IgD-negative memory B cell (primary cell): ENCODE results near the gene PDLIM5. TPM values are rescaled to one million over a fixed set of nuclear protein-coding genes. Genes with fewer than 3 reads are reported as not detected.
"Not testable (repeated sequence)": the region's sequence is repeated elsewhere in the genome, so short reads cannot be mapped to it uniquely, and the experiment has no call there.

Source experiments
- H3K27ac Mint-ChIP-seq, 3 donors: one replicate each; pipeline ENCODE4 v1.8.0; 2020 to 2022; ENCODE audit warnings: mild to moderate bottlenecking in 3 of 3, mixed read lengths in 3 of 3, moderate library complexity in 1 of 3
- H3K27me3 Mint-ChIP-seq: one replicate; pipeline ENCODE4 v1.8.0; 2021; ENCODE audit warnings: mixed read lengths
- H3K36me3 Mint-ChIP-seq: one replicate; pipeline ENCODE4 v1.8.0; 2020; ENCODE audit warnings: mild to moderate bottlenecking, mixed read lengths
- H3K4me1 Mint-ChIP-seq, 3 donors: one replicate each; pipeline ENCODE4 v1.8.0; 2020 to 2022; ENCODE audit warnings: mixed read lengths in 3 of 3, mild to moderate bottlenecking in 1 of 3
- H3K4me3 Mint-ChIP-seq, 4 donors: one replicate each; pipeline ENCODE4 v1.8.0; 2020 to 2022; ENCODE audit warnings: mild to moderate bottlenecking in 4 of 4, mixed read lengths in 4 of 4, moderate library complexity in 3 of 4
- H3K9me3 Mint-ChIP-seq, 3 donors: one replicate each; pipeline ENCODE4 v1.8.0; 2020 to 2021; ENCODE audit warnings: mixed read lengths in 3 of 3, mild to moderate bottlenecking in 1 of 3
- polyA plus RNA-seq: library from polyadenylated mRNA; unstranded; fragments of 300-500 nt; fragmentation: Illumina TruSeq; gene quantifications from one replicate; pipeline ENCODE4 v1.2.3, GENCODE V29; 2021

Gene PDLIM5
- polyA plus RNA-seq, 1 donor from 2014 or later = 37.0 TPM

- Mint-ChIP-seq H3K36me3 (no peaks in the 10 kb centered on the region), H3K27me3 (no peaks in the 10 kb centered on the region), H3K4me1 (peaks cover 1 to 17% (median 14%) of the 10 kb centered on the region in 3 donors), H3K4me3 (no peak overlapping the region), H3K27ac (no peak overlapping the region), H3K9me3 (peaks cover 0 to 1% (median 0%) of the 10 kb centered on the region in 3 donors)
Observed at GRCh38 chr4:94463771-94464170, 12.0 kb downstream of the PDLIM5 start.

- no peak overlapping the region for H3K4me3 Mint-ChIP-seq
- peaks cover 0 to 4% (median 1%) of the 10 kb centered on the region in 3 donors for H3K9me3 Mint-ChIP-seq
- H3K36me3 Mint-ChIP-seq = no peaks in the 10 kb centered on the region
- H3K27me3 Mint-ChIP-seq = no peaks in the 10 kb centered on the region
- no peak overlapping the region for H3K27ac Mint-ChIP-seq
- H3K4me1 Mint-ChIP-seq = peaks cover 2 to 19% (median 10%) of the 10 kb centered on the region in 3 donors
Observed at GRCh38 chr4:94466371-94466770, 14.6 kb downstream of the PDLIM5 start.

GRCh38 chr4:94466923-94467322, 15.2 kb downstream of the PDLIM5 start:
- peaks cover 2 to 17% (median 10%) of the 10 kb centered on the region in 3 donors for H3K4me1 Mint-ChIP-seq
- no peaks in the 10 kb centered on the region for H3K36me3 Mint-ChIP-seq
- no peaks in the 10 kb centered on the region for H3K27me3 Mint-ChIP-seq
- no peak overlapping the region for H3K4me3 Mint-ChIP-seq
- H3K9me3 Mint-ChIP-seq = peaks cover 0 to 4% (median 0%) of the 10 kb centered on the region in 3 donors
- no peak overlapping the region for H3K27ac Mint-ChIP-seq

- H3K4me1 Mint-ChIP-seq = peaks cover 3 to 17% (median 10%) of the 10 kb centered on the region in 3 donors
- H3K36me3 Mint-ChIP-seq = peaks cover 3% of the 10 kb centered on the region
- H3K9me3 Mint-ChIP-seq = peaks cover 0 to 4% (median 0%) of the 10 kb centered on the region in 3 donors
- H3K4me3 Mint-ChIP-seq = no peak overlapping the region
- no peak overlapping the region for H3K27ac Mint-ChIP-seq
- H3K27me3 Mint-ChIP-seq = no peaks in the 10 kb centered on the region
Observed at GRCh38 chr4:94468093-94468769, 16.5 kb downstream of the PDLIM5 start.

GRCh38 chr4:94469221-94469784, 17.6 kb downstream of the PDLIM5 start:
- Mint-ChIP-seq H3K27ac (no peak overlapping the region), H3K27me3 (no peaks in the 10 kb centered on the region), H3K36me3 (peaks cover 5% of the 10 kb centered on the region), H3K4me3 (peak overlapping the region in 1 of 4 donors; percentile 41), H3K4me1 (peaks cover 3 to 13% (median 5%) of the 10 kb centered on the region in 3 donors), H3K9me3 (peaks cover 0 to 4% (median 0%) of the 10 kb centered on the region in 3 donors)

- H3K27me3 Mint-ChIP-seq = no peaks in the 10 kb centered on the region
- no peak overlapping the region for H3K27ac Mint-ChIP-seq
- H3K4me3 Mint-ChIP-seq = no peak overlapping the region
- peaks cover 5% of the 10 kb centered on the region for H3K36me3 Mint-ChIP-seq
- peaks cover 0 to 4% (median 0%) of the 10 kb centered on the region in 3 donors for H3K9me3 Mint-ChIP-seq
- H3K4me1 Mint-ChIP-seq = peaks cover 3 to 12% (median 5%) of the 10 kb centered on the region in 3 donors
Observed at GRCh38 chr4:94470132-94470531, 18.4 kb downstream of the PDLIM5 start.

- not testable (repeated sequence) for H3K4me3 Mint-ChIP-seq, H3K9me3 Mint-ChIP-seq, H3K27ac Mint-ChIP-seq, H3K36me3 Mint-ChIP-seq, H3K27me3 Mint-ChIP-seq
- H3K4me1 Mint-ChIP-seq = peaks cover 3 to 10% (median 5%) of the 10 kb centered on the region in 3 donors
Observed at GRCh38 chr4:94470782-94471181, 19.0 kb downstream of the PDLIM5 start.

GRCh38 chr4:94472056-94472826, 20.5 kb downstream of the PDLIM5 start:
- no peaks in the 10 kb centered on the region for H3K27me3 Mint-ChIP-seq
- peaks cover 5% of the 10 kb centered on the region for H3K36me3 Mint-ChIP-seq
- no peak overlapping the region for H3K27ac Mint-ChIP-seq
- H3K4me3 Mint-ChIP-seq = no peak overlapping the region
- peaks cover 0 to 4% (median 0%) of the 10 kb centered on the region in 3 donors for H3K9me3 Mint-ChIP-seq
- H3K4me1 Mint-ChIP-seq = peaks cover 5 to 7% (median 5%) of the 10 kb centered on the region in 3 donors

GRCh38 chr4:94475050-94475449, 23.3 kb downstream of the PDLIM5 start:
- H3K4me3 Mint-ChIP-seq = no peak overlapping the region
- H3K36me3 Mint-ChIP-seq = peaks cover 8% of the 10 kb centered on the region
- H3K4me1 Mint-ChIP-seq = peaks cover 2 to 4% (median 3%) of the 10 kb centered on the region in 3 donors
- peaks cover 0 to 4% (median 0%) of the 10 kb centered on the region in 3 donors for H3K9me3 Mint-ChIP-seq
- H3K27ac Mint-ChIP-seq = no peak overlapping the region
- H3K27me3 Mint-ChIP-seq = no peaks in the 10 kb centered on the region

- H3K9me3 Mint-ChIP-seq = peaks cover 0 to 2% (median 0%) of the 10 kb centered on the region in 3 donors
- peaks cover 2 to 7% (median 5%) of the 10 kb centered on the region in 3 donors for H3K4me1 Mint-ChIP-seq
- no peaks in the 10 kb centered on the region for H3K27me3 Mint-ChIP-seq
- no peak overlapping the region for H3K27ac Mint-ChIP-seq
- no peak overlapping the region for H3K4me3 Mint-ChIP-seq
- H3K36me3 Mint-ChIP-seq = peaks cover 8% of the 10 kb centered on the region
Observed at GRCh38 chr4:94475794-94476193, 24.1 kb downstream of the PDLIM5 start.

- H3K27ac Mint-ChIP-seq = no peak overlapping the region
- H3K27me3 Mint-ChIP-seq = no peaks in the 10 kb centered on the region
- no peak overlapping the region for H3K4me3 Mint-ChIP-seq
- peaks cover 2 to 7% (median 5%) of the 10 kb centered on the region in 3 donors for H3K4me1 Mint-ChIP-seq
- peaks cover 8% of the 10 kb centered on the region for H3K36me3 Mint-ChIP-seq
- H3K9me3 Mint-ChIP-seq = no peaks in the 10 kb centered on the region
Observed at GRCh38 chr4:94477227-94477626, 25.5 kb downstream of the PDLIM5 start.

GRCh38 chr4:94478805-94479204, 27.1 kb downstream of the PDLIM5 start:
- not testable (repeated sequence) for H3K27ac Mint-ChIP-seq, H3K9me3 Mint-ChIP-seq, H3K4me3 Mint-ChIP-seq, H3K36me3 Mint-ChIP-seq, H3K27me3 Mint-ChIP-seq, H3K4me1 Mint-ChIP-seq

- Mint-ChIP-seq H3K36me3 (peaks cover 2% of the 10 kb centered on the region), H3K27ac (peak overlapping the region in 1 of 3 donors; percentile 80), H3K9me3 (no peaks in the 10 kb centered on the region), H3K4me1 (peaks cover 2 to 7% (median 3%) of the 10 kb centered on the region in 3 donors), H3K27me3 (no peaks in the 10 kb centered on the region), H3K4me3 (no peak overlapping the region)
Observed at GRCh38 chr4:94479358-94480141, 27.8 kb downstream of the PDLIM5 start.

- peak overlapping the region in 1 of 3 donors; percentile 80 for H3K27ac Mint-ChIP-seq
- H3K9me3 Mint-ChIP-seq = no peaks in the 10 kb centered on the region
- no peak overlapping the region for H3K4me3 Mint-ChIP-seq
- H3K27me3 Mint-ChIP-seq = no peaks in the 10 kb centered on the region
- H3K4me1 Mint-ChIP-seq = peaks cover 5 to 7% (median 6%) of the 10 kb centered on the region in 3 donors
- peaks cover 2% of the 10 kb centered on the region for H3K36me3 Mint-ChIP-seq
Observed at GRCh38 chr4:94480362-94480951, 28.7 kb downstream of the PDLIM5 start.
